HG03571 (cell line): Measurements from ENCODE around the gene MAP2K5.

Source experiments
- ATAC-seq: cut with Tn5 transposase; IDR thresholded peaks from one replicate; pipeline ENCODE4 v1.9.1; 2021; ENCODE audit not compliant: unreplicated experiment

Gene MAP2K5

DNA sequence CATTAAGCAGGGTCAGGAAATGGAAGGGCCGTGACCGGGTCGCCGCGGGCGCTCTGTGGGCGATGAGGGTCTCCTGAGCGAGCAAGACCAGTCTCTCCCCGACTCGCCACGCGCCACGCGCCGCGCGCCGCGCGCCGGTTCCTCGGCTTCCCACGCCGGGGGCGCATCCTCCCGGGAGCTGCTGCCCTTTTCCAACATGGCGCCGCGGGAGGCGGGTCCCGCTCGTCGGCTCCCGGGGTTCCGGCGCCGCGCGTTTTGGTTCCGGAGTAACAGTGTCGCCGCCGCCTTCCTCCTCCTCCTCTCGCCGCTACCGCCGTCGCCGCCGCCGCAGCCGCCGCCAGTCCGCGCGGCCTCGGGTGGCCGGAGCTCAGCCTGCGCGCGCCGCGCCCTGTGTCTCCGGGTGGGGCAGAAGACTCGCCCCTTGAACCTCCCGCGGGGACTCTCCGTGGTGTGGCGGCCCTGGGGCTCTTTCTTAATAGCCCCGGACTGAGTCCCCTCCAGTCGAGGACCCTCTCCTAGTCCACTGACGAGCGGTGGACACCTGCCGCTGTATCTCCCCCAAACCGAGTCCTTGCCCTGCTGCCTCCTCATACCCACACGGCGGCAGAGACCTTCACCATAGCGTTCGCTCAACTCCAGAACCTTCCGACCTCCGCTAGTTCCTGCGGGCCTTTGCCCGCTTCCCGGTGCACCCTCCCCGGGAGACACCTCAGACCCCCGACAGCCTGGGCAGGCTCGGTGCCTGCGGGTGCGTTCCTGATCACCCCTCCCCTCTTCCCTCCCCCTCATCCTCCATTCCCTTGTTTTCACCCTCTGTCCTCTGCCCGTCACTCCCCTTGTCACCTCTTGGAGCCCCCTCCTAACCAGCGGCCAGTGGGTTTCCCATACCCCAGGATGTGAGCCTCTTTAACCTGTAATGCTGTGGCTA is at the start of gene MAP2K5:
TSS of gene MAP2K5 (plus strand) at position 284 of the 928 bp plus-strand sequence. CDS start at position 917, 633 bp downstream.
- ATAC-seq = peak; percentile 46

GRCh38 chr15:67495585-67495984 is 46.9 kb upstream of the MAP2K5 start:
- no peak for ATAC-seq

DNA sequence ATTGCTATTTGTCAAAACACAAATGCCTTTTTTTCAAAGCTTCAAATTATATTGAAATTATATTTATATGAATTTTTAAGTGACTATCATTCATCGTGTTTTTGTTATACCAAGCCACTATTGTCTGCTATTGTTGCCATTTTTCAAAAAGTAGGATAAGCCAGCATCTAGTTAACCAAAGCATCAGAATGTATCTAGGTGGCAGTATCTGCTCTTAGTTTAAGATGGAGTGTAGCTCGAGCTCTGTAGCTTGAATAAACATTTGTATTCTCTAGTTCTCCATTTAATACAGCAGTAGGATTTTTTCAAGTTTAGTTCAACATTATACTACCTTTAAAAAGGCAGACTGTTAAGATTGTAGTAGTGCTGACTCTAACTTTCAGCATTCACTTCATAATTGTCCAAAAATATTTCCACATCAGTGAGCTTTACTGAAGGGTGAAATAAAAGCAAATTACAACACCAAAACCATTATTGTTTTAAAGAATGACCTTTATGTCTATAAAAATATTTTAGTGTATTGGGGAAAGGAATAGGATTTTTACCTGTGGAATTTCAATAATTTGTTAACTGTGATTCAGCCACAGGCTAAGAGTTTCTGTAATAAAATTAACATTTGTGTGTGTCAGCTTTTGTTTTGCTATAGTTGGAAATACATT is 41.2 kb upstream of the MAP2K5 start:
- ATAC-seq = no peak

GRCh38 chr15:67501836-67502461 is 40.6 kb upstream of the MAP2K5 start:
- no peak for ATAC-seq

DNA sequence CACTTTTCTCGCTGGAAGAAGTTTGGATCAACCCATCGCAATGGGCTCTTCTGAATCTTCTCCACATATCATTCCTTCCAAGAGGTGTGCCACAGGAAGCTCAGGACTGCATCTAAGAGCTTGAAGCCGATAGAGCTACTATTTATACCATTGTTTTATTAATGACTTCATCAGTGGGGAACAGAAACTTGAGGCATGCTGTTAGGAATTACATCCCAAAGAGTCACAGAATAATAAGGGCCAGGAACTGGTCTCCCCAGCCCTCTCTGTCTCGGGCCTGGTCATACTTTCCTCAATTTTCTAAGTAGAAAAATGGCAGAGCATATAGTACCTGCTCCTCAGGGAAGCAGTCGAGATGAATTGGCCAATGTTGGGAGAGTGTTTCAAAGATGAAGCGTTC is 38.4 kb upstream of the MAP2K5 start:
- ATAC-seq = no peak

GRCh38 chr15:67504796-67505195 is 37.7 kb upstream of the MAP2K5 start:
- no peak for ATAC-seq

DNA sequence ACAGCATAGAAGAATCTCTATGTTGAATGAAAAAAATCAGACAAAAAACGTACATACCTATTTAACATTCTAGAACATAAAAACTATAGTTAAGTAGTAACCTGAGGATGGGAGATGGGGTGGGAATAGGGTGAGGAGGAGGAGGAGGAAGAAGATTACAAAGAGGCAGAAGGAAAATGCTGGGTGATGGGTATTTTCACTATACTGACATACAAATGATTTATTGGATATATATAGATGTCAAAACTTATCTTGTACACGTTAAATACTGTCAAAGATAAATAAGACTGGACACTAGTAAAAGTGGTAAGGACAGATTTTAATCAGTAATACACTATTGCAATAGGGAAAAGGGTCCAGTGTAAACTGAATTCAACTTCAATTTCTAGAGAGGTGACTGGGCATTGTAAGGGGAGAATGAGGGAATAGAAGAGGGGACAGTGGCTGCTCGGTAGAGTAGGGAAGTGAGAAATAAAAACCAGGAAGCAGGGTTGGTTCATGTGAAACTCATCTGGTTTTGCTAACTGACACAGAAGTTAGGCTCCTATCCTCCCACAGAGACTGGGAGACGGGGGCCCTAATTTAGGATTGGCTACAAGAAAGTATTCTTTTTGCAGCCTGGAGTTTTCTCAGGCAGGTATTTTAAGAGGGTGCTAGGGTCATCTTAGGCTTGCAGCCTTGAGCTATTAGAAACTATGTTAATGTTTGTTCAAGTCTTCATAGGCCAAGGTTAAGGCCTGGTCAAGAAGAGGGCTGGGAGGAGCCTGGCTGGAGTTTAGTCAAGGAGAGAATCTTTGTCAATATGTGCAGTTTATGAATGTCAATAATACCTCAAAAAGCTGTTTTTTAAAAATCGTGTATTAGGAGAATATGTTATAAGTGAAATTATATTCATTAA is 36.6 kb upstream of the MAP2K5 start:
- no peak for ATAC-seq

DNA sequence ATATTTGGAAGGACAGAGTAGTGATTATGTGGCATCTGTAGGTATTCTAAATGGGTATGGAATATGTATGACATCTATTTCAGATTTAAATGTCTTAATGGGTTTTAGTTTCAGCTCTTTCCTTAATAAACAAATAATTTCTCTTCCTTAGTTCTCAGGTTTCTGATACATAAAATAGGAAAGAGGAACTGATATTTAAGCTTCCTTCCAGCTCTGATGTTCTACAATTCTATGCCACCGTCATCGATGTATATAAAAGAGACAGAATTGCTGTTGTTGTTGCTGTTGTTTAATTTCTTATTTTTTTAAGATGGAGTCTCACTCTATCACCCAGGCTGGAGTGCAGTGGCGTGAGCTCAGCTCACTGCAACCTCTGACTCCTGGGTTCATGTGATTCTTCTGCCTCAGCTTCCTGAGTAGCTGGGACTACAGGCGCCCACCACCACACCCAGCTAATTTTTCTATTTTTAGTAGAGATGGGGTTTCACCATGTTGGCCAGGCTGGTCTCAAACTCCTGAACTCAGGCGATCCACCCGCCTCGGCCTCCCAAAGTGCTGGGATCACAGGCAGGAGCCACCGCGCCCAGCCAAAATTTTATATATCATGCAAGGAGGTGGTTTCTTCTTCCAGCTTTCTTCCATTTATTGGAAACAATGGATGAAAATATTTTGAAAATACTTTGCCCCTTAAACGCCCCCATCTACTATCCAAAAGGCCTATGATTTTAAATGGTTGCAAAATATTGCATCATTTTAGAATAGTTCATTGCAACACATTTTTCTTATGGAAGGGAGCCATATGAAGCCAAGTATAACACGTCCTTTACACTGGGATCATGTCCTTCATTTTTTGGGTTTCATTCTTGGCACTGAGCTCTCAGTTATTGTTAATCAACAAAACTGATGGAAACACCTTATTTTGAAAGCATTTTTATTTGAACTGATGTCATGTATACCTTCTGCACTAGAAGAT is 35.4 kb upstream of the MAP2K5 start:
- no peak for ATAC-seq

- no peak for ATAC-seq
Measured at GRCh38 chr15:67508407-67508806, 34.1 kb upstream of the MAP2K5 start.

- ATAC-seq = no peak
Measured at GRCh38 chr15:67509918-67510317, 32.6 kb upstream of the MAP2K5 start.

- ATAC-seq = no peak
Measured at GRCh38 chr15:67510597-67511190, 31.8 kb upstream of the MAP2K5 start.

DNA sequence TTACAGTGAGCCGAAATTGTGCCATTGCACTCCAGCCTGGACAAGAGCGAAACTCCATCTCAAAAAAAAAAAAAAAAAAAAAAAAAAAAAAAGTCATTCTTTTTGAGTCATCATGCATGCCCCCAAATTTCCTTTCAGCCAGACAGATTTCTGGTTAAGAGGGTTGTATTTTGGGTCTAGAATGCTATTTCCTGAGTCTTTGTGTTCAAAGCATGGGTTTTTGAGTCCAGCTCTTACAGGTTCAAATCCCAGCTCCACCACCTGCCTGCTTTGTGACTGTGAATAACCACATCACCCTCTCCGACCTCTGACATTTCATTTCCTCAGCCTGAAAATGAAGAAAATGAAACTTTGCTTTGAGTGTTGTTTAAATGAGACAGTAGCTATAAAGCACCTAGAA is 30.9 kb upstream of the MAP2K5 start:
- no peak for ATAC-seq

- ATAC-seq = no peak
Measured at GRCh38 chr15:67512140-67512539, 30.4 kb upstream of the MAP2K5 start.

GRCh38 chr15:67512933-67513714 is 29.4 kb upstream of the MAP2K5 start:
- ATAC-seq = no peak

GRCh38 chr15:67515090-67515489 is 27.4 kb upstream of the MAP2K5 start:
- ATAC-seq = no peak

DNA sequence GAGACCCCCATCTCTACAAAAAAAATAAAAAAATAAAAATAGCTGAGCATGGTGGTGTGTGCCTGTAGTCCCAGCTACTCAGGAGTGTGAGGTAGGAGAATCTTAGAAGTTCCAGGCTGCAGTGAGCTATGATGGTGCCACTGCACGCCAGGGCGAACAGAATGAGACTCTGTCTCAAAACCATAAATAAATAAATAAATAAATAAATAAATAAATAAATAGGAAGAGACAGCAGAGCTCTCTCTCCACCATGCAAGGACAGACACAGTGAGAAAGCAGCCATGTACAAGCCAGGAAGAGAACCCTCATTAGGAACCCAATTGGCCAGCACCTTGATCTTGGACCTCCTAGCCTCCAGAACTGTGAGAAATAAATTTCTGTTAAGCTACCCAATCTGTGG is 26.9 kb upstream of the MAP2K5 start:
- ATAC-seq = no peak

- no peak for ATAC-seq
Measured at GRCh38 chr15:67520321-67521028, 22.0 kb upstream of the MAP2K5 start.
